ENCODE measurements around the gene ADAM30.

DNA sequence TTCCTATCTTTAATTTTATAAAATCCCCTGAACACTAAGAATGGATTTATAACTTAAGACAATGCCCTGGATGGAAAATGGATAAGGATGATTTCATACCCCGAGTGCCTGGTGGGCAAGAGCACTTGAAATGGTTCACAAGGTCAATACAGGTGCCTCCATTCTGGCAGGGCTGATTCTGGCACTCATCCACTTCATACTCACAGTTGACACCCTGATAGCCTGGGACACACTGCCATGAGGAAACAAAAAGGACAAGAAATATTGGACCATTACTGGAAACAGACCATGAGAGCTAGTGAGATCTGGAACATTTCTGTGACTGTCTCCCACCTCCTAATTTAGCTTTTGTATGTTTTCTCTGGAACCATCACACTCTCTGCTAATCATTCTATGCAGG is 39.1 kb upstream of the ADAM30 start:
- TF ChIP-seq CTCF (conservative IDR thresholded peaks at IDR 0.05; ENCODE audit: low read depth, low read length) (no peak), EZH2phosphoT487 (IDR thresholded peaks at IDR 0.05; ENCODE audit: borderline replicate concordance, low read length) (no peak), EZH2 (IDR thresholded peaks at IDR 0.05; ENCODE audit: low read length, unreplicated experiment) (no peak)
